GM18858 (cell line): ENCODE data around the gene ABLIM2.
"Not testable (repeated sequence)": the region's sequence is repeated elsewhere in the genome, so short reads cannot be mapped to it uniquely, and the experiment has no call there.

Experiments
- ATAC-seq: cut with Tn5 transposase; IDR thresholded peaks from one replicate; pipeline ENCODE4 v1.9.1; 2021; ENCODE audit not compliant: unreplicated experiment

Gene ABLIM2

GRCh38 chr4:8142556-8142955 lies 16.1 kb downstream of the ABLIM2 start:
- ATAC-seq: no peak

GRCh38 chr4:8141935-8142334 lies 16.7 kb downstream of the ABLIM2 start:
- ATAC-seq: no peak

DNA sequence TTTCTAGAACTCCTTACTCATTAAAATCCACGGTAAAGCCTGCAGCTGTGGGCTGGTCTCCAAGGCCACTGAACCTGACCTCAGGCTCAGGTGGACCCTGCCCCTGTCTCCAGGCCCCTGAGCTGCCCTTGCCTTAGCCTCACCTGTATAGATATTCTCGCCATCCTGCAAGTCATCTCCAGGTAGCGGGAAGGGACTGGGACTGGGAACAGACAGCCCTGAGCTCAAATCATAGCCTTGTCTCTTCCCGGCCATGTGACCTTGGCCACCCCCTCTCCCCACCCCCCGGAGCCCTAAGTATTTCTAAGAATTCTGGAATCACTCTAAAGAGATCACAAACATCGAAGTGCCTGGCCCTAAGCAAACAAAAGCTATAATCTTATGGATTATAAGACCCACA lies 17.7 kb downstream of the ABLIM2 start:
- ATAC-seq: no peak

DNA sequence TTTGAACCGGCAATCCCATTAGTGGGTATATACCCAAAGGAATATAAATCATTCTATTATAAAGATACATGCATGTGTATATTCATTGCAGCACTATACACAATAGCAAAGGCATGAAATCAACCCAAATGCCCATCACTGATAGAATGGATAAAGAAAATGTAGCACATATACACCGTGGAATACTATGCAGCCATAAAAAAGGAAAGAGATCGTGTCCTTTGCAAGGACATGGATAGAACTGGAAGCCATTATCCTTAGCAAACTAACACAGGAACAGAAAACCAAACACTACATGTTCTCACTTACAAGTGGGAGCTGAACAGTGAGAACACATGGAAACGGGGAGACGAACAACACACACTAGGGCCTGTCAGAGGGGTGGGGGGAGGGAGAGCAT lies 18.9 kb downstream of the ABLIM2 start:
- not testable (repeated sequence) for ATAC-seq

GRCh38 chr4:8136972-8137710 lies 21.5 kb downstream of the ABLIM2 start:
- ATAC-seq: no peak

DNA sequence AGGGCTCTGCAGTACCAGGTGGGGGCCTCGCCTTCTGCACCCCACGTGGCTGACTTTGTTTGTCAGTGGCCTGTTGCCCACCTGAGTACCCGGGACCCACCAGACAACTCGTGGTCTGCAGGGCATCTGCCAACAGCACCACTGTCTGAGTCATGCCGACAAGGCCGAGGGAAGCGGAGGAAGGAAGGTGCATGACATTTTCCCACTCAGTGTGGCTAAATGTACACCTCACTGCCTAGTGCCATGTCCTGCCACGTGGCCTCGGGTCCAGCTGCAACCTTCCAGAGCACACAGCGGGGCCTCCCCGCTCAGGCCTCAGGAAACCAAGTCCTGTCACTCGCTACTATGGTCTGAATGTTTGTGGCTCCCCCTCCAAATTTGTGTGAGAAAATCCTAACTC lies 22.1 kb downstream of the ABLIM2 start:
- ATAC-seq: no peak

- ATAC-seq: no peak
Measured at GRCh38 chr4:8135666-8136065, 22.9 kb downstream of the ABLIM2 start.

GRCh38 chr4:8133897-8134563 lies 24.6 kb downstream of the ABLIM2 start:
- ATAC-seq: no peak

DNA sequence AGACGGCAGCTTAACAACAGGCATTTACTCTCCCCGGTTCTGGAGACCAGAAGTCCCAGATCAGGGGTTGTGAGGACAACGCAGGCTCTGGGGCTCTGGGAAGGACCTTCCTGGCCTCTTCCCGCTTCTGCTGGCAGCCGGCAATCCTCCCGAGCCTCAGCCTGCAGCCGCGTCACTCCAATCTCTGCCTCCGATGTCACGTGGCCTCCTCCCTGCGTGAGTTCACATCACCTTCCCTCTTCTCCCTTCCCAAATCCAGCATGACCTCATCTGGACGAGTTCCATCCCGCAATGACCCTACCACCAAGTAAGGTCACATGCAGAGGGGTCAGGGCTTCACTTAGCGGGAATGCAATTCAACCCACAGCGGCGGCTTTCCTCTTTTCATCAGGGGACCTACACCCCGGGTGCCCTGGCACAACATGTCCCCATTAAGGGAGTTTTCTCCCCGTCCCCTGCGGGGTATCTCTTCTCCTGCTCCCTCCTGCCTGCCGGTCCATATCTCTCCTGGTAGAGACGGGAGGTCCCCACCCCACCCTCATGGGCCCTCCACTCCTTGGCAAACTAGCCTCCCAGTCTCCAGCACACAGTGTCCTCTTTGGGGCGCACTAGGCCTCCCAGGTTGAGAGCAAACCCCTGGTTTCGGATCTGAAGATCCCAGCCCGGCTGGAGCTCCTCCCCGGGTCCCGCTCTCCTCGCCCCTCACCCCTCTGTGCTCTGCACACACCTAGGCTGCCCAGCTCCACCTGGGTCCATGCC lies 25.5 kb downstream of the ABLIM2 start:
- ATAC-seq: no peak

- no peak for ATAC-seq
Measured at GRCh38 chr4:8132400-8132799, 26.2 kb downstream of the ABLIM2 start.

GRCh38 chr4:8131826-8132225 lies 26.8 kb downstream of the ABLIM2 start:
- ATAC-seq: no peak

DNA sequence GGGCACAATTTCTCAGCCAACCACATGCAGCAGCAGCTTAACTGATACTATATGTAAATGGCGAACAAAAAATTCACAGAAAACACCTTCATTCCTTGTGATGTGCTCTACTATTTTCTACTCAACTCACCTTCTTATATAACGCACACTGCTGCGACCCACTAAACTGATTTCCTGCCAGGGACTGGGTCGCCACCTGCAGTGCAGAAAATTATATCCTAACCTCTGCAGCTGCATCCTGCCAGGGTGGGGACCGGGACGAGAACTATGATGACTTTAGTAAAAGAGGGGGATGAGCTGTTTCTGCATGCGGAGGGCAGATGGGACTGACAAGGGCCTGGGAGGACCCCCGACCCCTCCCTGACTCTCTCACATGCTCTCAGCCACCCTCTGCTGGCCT lies 27.4 kb downstream of the ABLIM2 start:
- no peak for ATAC-seq

DNA sequence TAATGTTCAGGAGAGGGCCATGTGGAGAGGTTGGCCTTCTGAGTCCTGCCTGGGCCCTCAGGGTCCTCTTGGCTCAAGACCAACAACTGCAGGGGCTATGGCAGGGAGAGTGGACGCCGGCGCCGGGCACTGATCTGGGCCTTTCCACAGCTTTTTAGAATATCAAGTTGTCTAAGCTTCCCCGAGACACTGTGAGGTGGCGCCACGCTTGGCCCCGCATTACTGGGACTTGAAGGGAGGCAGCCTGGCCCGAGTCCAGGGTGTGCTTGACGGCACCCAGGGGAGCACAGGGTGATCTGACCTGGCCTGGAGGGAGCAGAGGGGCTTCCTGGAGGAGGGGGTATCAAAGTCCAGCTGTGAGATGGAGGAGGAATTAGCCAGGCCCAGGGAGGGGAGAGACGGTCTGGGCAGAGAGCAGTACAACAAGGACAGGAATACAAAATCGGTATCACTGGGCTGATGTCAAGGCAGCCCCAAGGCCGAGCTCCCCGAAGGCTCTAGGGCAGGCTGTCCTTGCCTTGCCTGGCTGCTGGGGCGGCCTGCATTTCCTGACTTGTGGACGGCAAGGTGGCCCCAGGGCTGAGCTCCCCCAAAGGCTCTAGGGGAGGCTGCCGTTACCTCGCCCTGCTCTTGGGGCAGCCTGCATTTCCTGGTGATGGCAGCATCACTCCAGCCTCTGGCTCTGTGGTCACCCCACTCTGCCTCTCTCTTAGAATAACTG lies 28.1 kb downstream of the ABLIM2 start:
- no peak for ATAC-seq

- no peak for ATAC-seq
Measured at GRCh38 chr4:8129785-8130184, 28.8 kb downstream of the ABLIM2 start.

DNA sequence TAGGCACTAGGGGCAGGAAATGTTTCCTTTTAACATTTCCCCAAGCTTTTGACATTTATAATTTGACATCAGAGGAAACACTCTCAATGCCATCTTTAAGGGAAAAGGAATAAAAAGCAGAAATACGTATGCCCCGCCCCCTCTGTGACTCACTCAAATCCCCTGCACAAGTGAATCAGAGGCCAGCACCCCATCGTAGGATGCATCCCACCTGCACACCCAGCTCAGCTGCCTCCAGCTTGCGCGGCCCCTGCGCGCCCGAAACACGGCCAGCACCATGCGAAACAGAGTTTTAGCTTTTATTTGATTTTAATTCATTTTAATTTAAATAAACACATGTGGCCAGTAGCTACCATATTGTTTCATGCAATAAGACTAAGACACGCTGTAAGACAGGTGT lies 29.5 kb downstream of the ABLIM2 start:
- no peak for ATAC-seq

DNA sequence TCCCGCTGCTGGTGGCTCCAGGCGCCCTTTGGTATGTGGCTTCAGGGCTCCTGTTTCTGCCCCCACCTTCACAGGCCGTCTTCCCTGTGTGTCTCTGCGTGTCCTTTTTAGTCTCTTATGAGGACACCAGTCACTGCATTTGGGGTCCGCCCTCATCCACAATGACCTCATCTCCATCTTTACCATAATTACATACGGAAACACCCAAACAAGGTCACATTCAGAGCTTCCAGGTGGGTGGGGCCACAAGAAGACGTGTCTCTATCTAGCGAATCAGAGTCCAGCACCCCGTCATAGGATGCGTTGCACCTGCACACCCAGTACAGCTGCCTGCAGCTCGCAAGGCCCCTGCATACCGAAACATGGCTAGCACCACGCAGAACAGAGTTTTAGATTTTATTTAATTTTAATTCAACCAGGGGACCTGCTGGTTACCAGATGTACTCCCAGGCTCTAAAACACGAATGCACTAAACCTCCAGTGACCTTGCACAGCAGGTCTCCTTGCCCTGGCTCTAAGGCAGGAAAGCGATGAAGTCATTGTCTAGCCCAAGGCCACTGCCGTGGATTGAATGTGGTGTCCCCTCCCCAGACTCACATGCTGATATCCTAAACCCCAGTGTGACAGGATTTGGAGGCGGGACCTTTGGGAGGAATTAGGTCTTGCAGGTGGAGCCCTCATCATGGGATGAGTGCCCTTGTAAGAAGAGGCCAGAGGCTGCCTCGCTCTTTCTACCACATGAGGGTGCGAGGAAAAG lies 30.3 kb downstream of the ABLIM2 start:
- ATAC-seq: no peak

DNA sequence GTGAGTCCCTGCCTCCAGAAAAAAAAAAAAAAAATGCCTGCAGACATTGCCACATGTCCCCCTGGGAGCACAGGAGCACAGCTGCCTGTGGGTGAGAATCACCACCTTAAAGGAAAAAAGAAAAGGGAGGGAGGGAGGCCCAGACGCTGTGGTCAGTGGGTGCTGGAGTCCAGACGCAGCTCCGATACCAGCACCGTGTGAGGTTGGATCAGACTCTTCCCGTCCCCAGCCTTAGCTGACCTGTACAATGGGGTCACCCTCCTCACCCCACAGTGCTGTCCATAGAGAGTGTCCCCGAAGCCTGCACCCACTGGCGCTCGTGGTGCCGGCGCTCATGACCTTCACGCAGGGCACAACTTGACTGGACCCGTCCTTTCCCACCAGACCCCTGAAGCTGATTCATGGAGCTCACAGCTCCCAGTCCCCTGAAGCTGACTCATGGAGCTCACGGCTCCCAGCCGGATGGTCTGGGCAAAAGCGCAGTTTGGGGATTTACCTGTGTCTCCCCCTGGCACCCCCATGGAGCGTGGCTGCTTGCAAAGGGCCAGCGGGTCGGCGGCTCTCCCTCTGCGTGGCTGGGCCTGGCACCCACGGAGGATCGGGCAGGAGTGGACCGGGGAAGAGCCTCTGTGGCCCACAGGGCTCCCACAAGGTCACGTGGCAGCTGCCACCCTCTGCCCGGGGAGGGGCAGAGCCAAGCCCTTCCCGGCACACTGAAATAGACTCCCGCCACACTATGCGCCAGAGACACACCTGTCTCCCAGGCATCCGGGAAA lies 31.4 kb downstream of the ABLIM2 start:
- no peak for ATAC-seq

GRCh38 chr4:8126523-8126922 lies 32.1 kb downstream of the ABLIM2 start:
- ATAC-seq: no peak

DNA sequence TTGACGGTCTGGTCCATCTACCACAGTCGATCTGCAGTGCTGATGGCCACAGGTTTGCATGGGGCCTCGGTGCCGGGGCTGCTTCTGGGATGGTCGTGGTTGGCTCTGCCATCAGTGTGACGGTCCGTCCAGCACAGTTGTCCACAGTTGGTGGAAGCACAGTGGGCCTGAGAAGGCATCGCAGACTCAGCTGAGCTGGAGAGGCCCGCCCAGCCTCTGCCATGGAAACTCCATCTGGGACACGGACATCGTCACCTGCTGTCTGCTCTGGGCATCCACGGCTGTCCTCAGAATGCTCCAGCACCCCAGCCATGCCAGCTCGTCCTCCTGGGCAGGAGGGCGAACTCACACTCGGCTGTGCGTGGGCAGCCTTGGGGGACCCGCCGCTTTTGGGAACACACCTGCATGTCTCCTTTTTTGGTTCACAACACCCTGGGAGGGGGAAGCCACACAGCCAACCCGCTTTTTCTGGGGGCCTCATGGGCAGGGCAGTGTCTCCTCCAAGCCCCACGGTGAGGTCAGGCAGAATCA lies 33.0 kb downstream of the ABLIM2 start:
- ATAC-seq: no peak

DNA sequence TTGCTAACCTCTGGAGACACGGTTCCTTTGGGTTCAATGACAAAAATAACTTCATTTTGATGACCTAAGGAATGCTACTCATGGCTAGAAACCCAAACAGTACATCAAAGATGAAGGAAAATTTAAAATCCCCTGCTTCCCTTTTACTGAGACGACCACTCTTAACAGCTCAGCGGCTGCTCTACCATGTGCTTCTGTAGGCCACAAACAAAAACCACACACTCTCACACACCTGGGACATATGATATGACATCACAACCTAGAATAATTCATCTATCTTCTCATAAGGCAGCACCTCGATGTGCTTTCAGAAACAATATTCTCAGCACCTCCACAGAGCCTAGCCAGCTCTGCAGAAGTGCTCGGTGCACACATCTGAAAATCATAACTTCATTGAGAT lies 34.7 kb downstream of the ABLIM2 start:
- no peak for ATAC-seq
